WI38 (cell line): ENCODE results near the gene DDX49.

ENCODE experiments used
- H3K4me3 ChIP-seq: 2 replicates; pipeline ENCODE4 v1.5.1; 2011; ENCODE audit warnings: low read depth, mild to moderate bottlenecking, control low read depth, low read length
- CTCF ChIP-seq: IDR thresholded peaks from 2 replicates; pipeline ENCODE4 v1.5.1; 2012; ENCODE audit warnings: low read depth, mild to moderate bottlenecking, control low read depth, low read length

Gene DDX49

GRCh38 chr19:18919086-18919899 is at the start of gene DDX49, which contains the start of gene COPE:
Gene DDX49 (plus strand): TSS chr19:18919715. CDS start chr19:18919742, 27 bp downstream.
Gene COPE (minus strand): TSS chr19:18919387. CDS start chr19:18919348, 39 bp downstream.
- no peak for TF ChIP-seq CTCF
- H3K4me3 ChIP-seq, result peak within 1 kb of the TSS; percentile 93

GRCh38 chr19:18869781-18870530 is 49.6 kb upstream of the DDX49 start:
- H3K4me3 ChIP-seq, result no peak overlapping the region
- TF ChIP-seq CTCF, result no peak

- no peak overlapping the region for H3K4me3 ChIP-seq
Measured at GRCh38 chr19:18870531-18871172, 48.9 kb upstream of the DDX49 start.

GRCh38 chr19:18871543-18871942 is 48.0 kb upstream of the DDX49 start:
- H3K4me3 ChIP-seq, result no peak overlapping the region
- no peak for TF ChIP-seq CTCF

More at GRCh38 chr19:18870531-18871172, 48.9 kb upstream of the DDX49 start:
- no peak for TF ChIP-seq CTCF

GRCh38 chr19:18875726-18876125 is 43.8 kb upstream of the DDX49 start:
- TF ChIP-seq CTCF, result no peak
- no peak overlapping the region for H3K4me3 ChIP-seq

- no peak overlapping the region for H3K4me3 ChIP-seq
- TF ChIP-seq CTCF, result no peak
Measured at GRCh38 chr19:18876865-18877264, 42.6 kb upstream of the DDX49 start.
